HG02970 (cell line): Measurements from ENCODE around the gene KAT7.

ENCODE experiments used
- ATAC-seq: cut with Tn5 transposase; IDR thresholded peaks from one replicate; pipeline ENCODE4 v1.9.1; 2021; ENCODE audit warnings: mild to moderate bottlenecking, moderate library complexity, moderate number of reproducible peaks; ENCODE audit not compliant: unreplicated experiment, low FRiP score

The KAT7 gene

DNA sequence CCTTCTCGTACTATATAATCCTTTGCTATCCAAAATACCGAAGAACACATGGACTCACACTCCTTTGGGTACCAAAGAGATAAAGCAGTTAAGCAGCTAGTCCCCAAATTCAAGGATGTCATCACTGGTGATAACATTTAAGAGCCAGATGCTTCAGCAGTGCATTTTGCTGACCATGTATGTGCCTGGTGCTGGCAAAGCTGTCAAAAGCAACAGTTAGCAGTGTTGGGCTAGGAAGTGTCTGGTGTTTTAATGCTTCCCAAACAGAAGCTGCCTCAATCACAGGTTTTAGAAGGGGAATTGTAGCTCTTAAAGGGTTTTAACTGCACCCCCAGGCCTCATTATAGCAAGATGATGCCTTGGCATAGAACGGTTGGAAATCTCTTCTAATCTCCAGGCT lies 29.3 kb upstream of the KAT7 start:
- ATAC-seq: no peak

DNA sequence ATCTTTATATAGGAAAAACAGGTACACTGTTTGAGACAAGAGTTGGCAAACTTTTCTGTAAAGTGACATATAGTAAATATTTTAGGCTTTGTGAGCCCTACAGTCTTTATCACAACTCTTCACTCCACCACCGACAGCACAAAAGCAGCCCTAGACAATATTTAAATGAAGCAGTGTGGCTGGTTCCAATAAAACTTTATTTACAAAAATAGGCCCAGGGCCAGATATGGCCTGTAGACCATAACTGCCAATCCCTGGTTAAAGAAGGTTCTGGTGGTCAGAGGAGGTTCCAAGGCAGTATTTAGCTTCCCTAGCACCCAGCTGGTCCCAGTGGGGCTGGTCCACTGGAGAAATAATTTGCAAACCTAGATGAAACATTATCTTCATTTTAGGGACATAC lies 28.2 kb upstream of the KAT7 start:
- ATAC-seq: no peak

DNA sequence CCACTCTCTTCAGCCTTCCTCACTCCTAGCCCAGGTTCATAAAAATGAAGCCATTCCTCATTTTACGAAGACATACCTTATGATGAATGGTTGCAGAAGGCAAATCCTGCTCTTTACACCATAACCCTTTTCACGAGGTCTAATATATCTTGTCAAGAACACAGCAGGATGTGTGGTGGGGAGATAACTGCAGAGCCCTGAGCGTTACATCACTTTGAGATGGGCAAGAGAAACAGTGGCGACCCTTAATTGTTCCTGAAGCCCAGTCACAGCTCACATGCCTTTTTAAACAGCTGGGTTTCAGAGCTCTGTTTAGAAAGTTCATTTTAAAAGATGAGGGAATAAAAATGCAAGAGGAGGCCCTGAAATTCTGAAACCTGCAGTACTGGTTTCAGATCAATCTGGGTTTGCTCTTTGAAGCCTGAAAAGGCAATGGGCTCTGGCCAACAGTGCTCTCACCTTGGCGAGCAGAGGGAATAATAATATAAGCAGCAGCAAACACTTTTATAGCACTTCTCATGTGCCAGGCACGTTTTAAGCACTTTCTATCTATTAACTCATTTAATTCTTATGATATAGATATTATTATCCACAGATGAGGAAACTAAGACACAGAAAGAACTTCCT lies 27.4 kb upstream of the KAT7 start:
- ATAC-seq: no peak

DNA sequence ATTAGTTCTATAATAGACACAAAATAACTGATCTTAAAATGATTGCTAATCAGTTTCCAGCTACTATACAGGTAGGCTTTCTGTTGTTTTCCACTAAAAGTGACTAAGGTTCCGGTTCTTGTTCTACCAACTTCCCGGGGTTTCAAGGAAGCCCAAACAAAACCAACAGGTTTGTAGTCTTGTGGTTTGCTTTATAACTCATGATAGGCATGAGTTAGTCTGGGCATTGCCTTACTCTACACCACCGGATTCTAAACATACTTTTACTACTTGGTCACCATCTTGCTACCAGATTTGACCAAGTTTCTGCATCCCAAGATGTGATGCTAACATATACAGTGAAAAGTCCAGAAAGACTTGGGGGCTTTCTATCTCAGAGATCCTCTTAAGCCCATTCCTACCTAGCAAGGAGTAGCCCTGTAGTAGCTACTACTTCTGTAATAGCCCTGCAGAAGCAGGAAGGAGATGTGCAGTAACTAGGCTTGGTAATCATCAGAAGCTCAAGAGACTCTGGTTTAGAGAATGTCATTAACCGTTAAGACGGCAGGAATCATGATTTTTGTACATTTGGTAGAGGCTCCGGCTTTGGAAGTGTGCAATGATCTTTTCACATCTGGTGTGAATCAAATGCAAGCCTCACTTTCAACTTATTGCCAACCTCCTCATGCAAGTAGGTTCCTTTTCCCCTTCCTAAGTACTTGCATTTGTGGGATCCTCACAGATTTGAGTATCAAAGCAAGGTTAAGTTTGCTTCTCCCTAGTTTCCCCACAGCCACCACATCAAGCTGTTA lies 26.1 kb upstream of the KAT7 start:
- no peak for ATAC-seq

DNA sequence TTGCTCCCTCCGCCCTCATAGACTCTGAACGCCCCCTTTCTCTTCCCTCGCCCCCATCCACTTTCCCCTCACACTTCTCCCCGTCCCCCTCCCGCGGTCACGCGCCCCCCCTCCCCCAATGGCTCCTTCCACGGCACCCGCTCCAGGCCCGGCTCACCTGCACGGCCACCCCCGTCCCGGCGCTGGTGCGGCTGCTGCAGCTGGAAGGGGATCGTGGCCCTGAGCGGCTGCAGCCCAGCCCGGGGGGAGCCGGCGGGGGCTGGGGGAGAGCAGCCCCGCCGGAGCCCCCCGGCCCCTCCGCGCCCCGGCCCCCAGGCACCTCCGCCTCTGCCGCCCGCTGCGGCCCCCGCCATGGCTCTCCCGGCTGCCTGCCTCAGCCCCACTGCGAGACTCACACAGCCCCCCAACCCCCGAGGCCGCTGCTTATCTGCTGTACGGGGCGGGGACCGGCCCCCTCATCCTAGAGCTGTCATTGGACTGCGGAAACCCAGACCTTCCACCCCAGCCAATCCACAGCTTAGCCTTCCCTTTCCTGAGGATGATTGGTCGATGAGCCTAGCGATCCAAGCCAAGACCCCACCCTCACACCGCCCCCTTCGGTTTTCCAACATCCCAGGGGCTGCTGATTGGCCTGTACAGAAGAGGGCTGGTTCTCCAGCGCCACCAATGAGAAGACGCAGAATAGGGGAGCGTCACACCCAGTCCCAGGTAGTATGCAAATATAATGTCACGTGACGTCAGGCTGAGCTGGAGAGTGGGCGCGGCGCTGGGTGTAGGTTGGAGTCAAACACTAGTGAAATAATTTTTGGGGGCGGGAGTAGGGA lies 24.5 kb upstream of the KAT7 start, which contains the start of gene FAM117A:
Gene FAM117A, minus strand, starts transcription at position 397 of the 824 bp plus-strand sequence. Its CDS starts 44 bp downstream, at position 353.
- peak; percentile 84 for ATAC-seq

DNA sequence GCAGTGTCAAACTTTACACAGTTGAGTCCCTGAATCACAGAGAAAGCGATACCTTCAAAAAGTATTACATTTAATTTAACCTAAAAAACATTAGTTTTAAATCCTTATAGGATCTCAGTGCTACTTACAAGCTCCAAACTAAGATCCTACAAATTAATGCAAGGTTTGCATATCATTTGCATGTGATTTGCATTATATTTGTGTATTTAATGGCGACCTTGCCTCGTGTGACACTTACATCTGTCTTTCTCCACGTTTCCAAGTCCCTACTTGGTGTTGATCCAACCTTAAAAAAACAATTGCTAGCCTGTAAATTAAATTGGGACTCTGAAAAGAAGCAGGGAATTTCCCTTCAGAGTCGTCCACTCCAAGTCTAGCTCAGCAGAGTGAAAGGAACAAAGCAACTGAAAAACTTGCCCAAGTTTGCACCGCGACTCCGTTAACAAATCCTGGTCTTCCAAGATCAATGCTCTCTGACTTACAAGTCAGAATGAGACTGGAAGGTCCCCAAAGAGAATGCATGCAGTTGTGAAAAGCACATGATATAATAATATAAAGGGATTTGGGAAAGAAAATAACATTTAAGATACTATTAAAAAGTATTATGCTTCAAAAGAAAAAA lies 23.8 kb upstream of the KAT7 start:
- ATAC-seq: no peak

DNA sequence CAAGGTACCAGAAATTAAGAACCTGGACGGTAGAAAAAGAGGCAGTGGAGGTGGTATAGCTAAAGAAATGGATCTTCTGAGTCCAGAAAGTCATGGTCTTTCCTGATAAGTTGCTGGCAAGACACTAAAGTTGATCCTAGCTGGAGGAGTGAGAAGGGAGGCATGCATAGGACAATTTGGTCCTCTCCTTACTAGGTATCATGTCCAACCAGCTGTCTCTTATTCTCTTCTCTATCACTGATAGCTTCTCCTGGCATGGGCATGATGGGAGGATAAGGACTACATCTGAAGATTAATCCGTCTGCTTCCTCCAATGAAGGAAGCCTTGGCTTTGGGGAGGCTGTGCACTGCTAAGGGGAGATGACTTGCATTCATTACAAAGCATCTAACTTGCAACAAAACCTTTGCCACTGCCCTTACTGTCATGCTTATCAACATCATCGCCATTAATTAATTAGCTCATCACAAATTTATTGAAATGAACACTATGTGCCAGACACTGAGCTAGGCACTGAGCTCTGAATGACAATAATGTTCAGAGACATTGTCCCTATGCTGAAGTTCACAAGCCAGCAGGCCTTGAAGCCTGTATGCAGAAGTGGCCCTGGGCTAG lies 21.5 kb upstream of the KAT7 start:
- no peak for ATAC-seq

DNA sequence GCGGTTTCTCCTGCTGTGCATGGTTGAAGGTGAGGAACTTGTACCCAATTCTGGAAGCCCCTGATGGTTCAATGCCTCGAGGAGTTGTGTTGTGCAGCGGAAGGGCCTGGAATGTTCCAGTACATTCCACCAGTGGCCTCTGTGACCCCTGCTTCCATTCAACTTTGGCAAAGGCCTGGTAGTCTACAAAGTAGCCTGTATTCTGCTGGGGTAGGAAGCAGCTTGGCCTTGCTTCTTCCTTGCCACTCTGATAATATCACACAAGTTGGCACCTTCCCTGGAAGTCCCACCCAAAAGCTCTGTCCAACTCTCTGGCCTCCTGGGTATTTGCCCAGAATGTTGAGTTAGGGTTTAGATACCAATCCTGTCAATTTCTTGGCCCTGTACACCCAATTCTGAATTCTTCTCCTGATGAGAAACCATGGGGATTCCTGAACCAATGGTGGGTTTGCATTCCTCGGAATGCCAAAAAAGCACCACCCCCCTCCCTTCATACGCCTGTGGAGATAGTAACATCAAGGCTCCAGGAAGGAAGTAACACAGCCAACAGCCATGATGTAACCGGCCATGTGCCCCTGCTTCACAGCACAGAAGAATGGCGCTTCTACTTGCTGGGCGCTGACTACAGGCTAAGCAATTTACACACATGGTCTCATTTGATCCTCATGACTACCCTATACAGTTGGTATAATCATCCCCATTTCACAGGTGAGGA lies 12.8 kb upstream of the KAT7 start:
- ATAC-seq: no peak

DNA sequence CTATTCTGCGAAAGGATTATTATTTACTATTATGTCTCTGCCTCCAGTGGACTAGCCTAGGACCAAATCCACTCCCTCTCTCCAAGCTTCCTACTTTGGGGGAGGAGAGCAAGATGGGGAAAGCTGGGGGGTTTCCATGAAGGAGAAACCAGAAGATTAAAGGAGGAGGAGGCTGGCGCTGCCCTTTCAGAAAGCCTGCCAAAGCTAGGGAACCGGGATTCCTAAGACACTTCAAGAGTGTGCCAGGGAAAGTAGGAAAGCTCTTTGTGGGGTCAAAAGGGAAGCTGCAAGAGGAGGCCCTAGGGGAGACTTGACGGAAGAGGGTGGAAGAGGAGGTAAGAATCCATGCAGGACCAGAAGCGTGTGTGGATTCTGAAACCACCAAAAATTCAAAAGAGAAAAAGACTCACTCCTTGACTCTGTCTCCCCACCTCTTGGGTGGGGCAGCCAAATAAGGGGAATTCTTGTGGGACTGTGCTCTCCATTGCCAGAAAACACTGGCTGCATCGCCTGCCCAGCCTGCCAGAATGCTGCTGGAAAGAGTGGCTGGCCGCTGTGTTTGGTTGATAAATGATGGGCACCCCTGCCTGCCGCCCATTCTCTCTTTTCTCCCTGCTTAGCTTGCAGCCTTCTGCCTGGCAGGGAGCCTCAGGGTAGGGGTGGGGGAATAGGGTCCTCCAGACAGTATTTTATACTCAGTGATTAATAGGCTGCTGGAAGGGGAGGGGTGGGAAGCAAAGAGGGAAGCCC lies 11.8 kb upstream of the KAT7 start:
- no peak for ATAC-seq

DNA sequence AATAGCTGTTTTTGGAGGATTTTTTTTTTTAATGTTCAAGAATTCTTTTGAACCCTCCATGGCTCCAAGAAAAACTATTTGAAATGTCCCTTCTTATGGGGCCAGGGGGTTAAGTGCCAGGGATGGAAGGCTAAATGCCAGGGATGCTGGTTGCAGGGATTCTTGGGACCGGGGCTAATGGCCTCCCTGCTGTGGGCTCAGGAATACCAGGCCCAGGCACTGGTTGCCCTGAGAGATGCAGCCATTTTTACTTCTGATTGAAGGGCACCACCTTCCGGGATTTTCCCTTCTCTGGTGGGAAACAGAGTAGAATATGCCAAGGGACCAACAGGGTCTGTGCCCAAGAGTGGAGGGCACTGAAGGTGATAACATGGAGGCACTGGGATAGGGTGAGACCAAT lies 10.9 kb upstream of the KAT7 start:
- no peak for ATAC-seq

DNA sequence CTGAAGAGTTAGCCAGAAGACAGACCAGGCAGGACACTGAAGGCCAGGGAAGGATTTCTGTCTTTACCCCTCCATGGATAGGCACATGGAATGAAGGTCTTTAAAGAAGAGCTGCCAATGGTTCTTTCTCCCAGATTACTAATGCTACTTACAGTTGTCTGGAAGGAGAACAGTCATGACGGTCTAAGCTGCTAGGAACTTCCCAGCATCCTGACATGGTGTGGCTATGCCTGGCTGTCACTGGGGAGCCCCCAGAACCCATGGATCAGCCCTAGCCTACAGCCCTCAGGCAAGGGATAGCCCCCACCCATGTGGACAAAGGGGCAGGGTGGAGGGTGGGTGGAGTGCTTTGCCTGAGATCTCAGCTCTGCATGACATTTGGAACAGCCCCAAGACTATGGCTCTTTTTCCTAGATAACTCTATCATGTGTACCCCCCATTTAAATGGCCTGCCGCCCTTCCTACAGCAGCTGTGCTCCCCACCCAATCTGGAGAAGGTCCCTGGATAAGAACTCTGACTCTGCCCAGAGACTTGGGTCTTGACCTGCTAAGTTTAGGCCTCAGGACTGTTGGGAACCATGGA lies 9.2 kb upstream of the KAT7 start:
- ATAC-seq: no peak

DNA sequence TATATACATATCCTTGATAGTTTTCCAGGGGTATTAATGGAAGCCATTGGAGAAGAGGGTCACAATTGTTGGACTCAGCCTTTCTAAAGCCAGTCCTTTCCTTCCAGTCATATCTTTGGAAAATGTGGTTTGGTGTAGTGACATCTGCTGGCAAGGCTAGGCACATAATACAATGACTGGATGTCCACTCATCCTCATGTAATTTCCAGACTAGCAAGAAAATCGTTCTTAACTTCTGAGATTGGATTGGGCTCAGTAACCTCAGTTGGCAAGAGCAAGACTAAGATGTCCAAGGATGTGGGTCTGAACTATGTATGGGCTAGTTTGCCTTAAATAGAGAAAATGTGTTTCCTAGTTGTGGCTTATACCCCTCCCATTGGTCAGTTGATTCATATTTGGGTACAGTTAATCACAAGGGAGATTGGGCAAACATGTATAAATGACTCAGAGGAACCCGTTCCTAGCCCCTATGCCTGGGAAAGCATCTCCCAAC lies 8.7 kb upstream of the KAT7 start:
- no peak for ATAC-seq

DNA sequence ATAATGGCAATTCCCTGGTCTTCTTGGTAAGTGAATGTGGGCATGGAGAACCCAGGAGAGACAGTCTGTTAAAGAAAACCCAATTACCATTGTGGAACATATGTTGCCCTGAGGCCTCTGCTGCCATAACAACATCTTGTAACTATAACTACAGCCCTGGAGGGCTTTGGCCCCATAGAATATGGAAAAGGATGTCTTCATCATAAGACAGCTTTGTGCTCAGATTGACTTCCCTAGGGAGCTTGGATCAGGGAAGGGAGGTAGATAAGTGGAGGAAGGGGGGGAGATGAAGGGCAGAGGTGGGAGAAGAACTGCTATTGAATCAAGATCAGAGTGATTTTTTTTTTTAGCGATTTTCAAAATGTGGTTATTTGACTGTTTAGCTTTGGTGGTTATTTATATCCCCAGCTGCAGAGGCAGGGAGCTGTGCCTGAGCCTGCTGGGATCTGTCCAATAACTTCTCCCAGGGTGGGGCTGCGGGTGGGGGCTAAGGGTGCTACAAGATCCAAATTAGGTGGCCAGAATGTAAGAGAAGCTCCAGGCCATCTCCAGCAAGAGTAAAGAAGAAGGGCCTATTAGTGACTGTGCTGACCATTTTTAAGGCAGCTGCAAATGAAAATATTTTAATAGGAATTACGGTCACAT lies 5.3 kb upstream of the KAT7 start:
- no peak for ATAC-seq

DNA sequence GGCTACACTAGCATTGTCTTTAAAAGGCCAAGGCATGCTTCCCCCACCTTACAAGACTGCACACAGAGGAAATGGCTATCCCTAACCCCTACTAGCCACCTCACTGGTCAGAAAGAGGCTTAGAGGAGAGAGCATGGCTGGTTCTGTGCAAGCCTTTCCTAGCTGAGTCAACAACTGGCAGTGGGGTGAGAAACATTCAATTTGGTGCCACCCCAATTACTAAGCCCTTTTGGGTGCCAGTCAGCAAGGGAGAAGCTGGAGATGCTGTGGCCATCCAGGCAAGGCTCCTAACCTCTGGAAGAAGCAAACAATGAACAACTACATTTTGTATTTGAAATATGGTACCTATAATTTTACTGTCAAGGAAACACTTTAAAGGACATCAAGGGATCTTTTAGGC lies 4.7 kb upstream of the KAT7 start:
- ATAC-seq: no peak

DNA sequence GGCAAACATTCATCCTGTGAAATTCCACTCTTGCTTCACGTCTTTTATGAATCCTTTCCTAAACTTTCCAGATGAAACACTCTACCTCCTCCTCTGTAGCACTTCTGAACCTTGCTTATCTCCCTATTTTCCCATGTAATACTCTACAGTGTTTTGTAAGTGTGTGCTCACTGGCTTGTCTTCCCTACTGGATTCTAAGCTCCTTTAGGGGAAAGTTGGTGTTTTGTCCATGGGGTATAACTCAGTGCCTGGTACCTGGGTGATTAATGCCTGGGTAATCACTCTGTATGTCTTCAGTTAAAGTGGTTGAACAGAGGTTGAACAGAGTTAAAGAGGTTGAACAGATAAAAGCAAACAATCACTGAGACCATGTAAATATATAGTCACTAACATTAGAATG lies 3.8 kb upstream of the KAT7 start:
- ATAC-seq: no peak

DNA sequence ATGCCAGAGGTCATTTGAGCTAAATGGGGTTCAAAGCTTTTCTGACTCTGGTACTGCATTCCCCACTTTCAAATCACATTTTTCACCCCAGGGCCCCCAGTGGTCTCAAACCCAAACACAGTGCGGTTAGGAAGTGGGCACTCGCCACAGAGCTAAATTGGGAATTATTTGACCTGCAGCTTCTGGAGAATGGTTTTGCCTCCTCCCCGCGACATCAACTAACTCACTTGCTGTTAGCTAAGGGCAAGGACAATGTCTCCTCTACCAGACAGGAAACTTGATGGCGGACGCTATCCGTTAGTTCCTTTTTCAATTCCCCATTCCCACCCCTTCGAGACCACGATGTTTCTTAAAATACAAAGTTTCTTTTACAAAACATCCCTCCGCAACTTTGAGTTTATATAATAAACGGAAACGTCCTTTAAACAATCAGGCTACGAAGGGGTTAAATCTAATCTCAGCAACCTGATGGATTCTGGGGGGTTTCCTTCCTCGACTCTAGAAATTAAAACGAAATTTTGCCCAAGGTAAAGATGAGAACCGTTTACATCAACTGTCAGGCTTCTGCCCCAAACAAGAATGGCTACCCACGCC lies 500 bp upstream of the KAT7 start:
- no peak for ATAC-seq

DNA sequence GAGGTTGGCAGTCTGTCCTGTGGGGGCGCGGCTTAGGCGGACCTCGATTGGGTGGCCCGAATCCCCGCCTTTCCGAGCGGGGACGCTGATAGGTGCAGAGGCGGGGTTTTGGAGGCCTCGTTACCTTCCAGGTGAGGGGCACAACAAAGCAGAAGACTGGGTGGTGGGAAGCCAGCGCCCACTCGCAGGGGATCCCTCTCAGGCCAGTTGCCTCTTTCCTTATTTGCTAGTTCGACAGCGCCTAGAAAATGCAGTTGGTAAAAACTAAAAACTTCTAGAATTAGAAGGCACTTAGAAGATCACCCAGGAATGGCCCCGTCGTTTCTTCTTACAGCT lies 730 bp downstream of the KAT7 start:
- no peak for ATAC-seq

DNA sequence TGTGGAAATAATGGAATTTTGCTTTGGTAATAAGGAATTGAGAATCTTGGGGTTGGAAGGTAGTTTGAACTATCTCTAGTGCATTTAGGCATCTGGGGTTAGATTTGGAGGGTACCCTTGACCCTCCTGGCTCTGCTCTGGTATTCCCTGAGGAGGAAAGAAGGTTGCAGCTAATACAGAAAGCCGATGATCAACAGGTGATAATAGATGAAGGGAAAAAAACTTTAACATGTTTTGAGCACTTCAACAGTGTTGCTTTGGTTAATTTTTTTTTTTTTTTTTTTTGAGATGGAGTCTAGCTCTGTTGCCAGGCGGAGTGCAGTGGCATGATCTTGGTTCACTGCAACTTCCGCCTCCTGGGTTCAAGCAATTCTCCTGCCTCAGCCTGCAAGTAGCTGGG lies 4.8 kb downstream of the KAT7 start:
- ATAC-seq: no peak
